ENCODE results near the gene PTPRU.

PTPRU gene

DNA sequence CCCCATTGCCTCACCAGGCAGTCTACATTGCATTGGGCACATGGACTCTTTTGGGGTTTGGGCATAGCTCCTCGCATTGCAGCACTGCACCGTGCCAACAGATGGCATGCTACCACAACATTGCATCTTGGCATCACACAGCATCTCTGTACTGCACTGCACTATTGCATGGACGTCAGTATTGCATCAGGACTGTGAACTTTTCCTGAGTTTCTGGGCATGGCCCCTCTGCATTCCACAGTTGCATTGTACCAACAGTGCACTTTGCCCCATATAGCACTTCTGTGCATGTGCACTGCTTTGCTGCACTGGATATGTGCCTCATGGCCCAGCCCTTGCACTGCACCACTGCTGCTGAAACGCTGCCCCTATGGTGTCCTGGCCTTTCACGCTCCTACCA, 9.6 kb downstream of the PTPRU start:
- no peak for DNase-seq (ENCODE audit: low read depth)

DNA sequence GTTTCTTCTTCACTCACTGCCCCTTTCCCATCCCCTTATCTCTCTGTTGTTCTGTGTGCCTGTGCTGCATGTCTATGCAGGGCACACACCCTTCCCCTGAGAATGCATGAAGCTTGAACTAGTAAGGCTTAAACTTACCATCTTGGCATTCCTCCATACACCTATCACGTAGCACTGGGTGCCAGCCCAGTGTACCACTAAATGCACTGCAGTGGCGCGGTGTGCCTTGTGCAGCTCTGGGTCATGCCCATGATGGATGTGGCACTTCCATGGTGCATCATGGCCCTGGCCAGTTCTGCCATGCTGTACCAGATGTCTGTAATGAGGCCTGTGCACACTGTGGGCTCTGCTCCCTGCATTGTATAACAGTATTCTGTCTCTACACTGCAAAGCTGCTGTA, 10.7 kb downstream of the PTPRU start:
- no peak for DNase-seq (ENCODE audit: low read depth)

DNA sequence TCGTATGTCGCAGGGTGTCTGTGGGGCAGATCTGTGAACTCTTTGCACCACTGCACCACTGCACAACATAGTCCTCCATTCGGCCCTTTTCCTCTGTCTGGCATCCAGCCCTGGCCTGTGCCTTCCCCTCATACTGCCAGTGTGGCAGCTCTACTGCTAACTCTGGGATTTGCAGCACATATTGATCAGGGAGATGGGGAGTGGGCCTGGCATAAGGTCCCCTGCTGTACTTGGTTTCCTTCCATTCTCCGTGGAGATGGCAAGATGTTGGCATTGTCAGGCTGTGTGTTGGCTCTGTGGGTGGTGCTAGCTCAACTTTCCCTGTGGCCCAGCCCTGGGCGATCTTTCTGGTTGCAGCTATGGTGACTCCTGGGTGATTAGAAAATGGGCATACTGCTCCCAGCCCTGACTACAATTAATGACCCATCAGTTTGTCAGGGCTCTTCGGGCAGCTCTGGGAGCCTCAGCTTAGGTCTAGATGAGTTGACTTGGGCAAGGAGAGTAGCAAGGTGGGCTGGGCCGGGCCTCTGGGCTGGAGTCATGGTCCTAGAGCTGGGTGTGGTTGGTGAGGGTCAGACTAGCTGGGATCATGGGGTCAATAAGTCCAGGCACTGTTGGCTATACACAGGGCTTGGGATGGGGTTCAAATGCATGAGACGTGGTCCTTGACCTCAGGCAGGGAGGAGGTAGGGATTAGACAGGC, 11.4 kb downstream of the PTPRU start:
- DNase-seq (ENCODE audit: low read depth): no peak

DNA sequence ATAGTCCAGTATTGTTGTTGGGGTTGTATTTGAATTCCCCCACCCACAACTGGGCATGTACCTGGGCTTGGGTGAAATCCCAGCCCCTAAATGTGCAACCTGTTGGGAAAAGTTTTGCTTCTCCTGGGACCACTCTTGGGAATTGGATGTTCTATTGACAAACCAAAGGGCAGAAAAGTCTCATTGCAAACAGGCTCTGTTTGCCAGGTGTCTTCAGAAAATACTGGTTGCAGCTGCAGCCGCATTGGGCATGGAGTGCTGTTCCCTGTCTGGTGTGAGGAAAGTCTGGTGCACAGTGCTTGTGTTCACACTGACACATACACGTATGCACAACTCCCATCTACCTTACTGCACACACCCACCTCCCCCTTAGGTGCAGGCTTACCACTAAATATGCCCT, 12.1 kb downstream of the PTPRU start:
- no peak for DNase-seq (ENCODE audit: low read depth)

DNA sequence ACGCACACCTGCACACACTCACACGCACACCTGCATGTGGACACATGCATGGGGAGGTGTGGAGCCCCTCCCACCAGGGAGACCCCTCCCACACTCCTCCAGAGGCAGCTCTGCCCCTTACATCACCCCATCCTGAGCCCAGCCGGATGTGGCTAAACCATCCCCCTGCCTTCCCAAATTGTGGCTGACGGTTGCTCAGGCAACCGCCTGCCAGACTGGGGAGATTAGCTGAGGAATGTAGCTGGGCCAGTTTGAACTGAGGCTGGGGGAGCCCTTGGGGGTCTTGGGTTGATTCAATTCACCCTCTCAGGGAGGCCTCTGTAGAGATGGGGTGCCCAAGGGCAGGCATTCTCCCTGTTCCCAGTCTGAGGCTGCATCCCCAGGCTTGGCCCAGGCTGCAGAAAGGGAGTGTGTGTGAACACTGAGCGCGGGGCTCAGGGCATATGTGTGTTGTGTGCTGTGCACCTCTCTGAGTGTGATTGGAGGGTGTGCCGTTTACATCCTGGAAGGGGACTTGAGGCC, 12.9 kb downstream of the PTPRU start:
- no peak for DNase-seq (ENCODE audit: low read depth)

DNA sequence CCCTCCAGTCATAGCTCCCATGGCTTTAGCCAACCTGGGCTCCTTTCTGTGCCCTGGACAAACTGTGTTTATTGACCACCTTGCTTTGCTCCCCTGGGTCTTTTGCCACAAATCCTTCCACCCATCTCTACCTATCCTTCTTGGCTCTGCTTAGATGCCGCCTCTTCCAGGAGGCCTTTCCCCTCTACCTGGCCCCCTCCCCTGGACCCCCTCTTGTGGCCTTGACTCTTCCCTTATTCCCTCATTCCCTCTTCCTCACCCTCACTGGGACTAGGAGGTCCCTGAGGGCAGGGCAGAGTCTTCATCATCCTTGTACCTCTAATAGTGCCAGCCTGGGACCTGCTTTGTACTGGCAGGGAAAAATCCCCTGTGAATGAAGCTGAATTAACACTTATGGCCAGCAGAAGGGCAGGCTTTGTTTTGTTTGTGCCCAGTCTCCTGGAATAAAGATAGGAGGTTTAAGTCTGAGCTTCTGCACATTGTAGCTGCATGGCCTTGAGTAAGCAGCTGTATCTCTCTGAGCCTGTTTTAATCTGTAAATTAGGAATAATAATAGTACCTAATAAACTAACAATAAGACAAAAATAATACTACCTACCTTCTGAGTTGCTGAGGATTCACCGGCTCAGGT, 13.7 kb downstream of the PTPRU start:
- DNase-seq (ENCODE audit: low read depth): no peak

DNA sequence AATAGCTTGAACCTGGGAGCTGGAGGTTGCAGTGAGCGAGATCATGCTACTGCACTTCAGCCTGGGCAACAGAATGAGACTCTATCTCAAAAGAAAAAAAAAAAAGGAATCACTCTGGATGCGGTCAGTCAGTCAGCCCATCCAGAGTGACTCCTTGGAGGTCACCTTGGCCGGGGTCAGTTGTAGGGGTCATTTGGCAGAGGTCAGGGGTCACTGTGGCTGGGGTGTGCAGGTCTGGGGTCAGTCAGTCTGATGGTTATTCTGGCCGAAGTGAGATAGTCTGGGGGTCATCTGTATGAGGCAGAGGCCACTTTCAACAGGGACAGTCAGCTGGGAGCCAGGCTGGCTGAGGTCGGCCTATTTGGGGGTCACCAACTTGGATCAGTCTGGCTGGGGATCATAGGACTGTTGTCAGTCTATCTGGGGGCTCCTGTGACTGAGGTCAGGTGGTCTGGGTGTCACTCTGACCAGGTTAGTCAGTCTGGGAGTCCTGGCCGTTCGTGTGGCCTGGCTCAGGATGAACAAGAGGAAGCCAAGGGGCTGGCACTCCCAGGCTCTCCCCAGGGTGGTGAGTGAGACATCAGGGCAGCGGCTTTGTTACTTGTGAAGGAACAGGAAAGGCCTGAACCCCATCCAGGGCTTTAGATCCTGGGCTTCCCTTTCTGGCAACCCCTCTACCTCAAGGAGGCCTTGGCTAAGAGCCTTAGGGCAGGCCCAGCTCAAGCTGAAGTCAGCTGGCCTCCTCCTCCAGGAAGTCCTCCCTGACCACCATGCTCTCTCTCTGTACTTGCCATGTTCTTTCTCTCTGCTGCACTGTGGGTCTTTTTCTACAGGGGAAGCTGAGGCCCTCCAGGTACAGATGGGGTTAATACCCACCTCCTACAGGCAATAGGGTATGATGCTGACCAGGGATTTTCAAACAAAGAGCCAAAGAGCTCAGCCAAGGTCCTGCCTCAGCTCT, 15.1 kb downstream of the PTPRU start:
- no peak for DNase-seq (ENCODE audit: low read depth)

DNA sequence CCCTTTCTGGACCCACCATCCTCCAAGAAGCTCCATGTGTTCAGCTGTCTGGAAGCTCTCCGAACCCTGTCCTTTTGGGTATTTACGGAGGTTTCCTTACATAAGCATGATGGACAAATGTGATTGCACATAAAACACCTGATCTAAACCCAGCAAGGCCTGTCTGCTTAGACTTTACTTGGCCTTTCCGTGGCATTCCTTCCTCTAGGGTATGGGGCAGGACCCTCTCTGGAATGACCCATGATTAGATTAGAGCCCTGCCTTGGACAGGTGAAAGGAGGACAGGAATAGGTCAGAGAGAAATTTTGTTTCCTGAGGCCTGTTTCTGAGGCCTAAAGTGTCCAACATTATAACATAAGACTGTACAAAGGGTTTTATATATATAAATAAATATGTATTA, 16.9 kb downstream of the PTPRU start:
- DNase-seq (ENCODE audit: low read depth): no peak

DNA sequence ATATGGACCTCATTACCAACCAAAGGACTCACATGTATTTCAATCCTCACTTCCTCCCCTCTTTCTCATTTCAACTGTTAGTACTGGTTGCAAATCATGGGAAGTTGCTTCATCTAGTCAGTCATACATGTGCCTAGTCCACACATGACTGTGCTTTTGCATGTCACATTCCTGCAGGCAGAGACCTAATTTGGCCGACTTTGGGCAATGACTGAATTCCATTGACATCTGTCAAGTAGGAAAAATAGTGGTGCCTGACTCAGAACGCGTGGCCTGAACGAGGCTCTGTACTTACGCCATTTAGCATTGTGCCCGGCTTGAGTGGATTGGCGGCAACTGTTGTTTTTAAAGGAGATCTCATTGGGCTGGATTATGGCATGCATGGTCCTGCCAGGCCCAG, 18.0 kb downstream of the PTPRU start:
- no peak for DNase-seq (ENCODE audit: low read depth)

DNA sequence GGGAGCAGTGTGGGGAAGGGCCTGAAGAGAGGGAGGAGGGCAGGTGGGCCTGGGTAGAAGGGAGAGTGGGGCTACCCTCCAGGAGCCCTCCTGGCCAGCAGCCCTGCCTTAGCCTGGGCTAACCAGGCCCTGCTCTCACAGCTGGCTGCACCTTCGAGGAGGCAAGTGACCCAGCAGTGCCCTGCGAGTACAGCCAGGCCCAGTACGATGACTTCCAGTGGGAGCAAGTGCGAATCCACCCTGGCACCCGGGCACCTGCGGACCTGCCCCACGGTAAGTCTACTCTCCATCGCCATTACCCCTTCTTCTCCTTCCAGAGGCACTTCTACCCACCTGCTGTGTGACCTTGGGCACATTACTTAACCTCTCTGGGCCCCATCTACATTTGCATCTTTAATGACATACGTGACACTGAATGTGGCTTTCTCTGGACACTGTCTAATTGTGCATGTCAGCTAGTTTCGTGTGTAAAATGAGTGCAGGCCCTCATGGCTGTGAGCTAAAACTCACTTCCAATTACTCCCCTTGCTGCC, 18.9 kb downstream of the PTPRU start:
- DNase-seq (ENCODE audit: low read depth): no peak

DNA sequence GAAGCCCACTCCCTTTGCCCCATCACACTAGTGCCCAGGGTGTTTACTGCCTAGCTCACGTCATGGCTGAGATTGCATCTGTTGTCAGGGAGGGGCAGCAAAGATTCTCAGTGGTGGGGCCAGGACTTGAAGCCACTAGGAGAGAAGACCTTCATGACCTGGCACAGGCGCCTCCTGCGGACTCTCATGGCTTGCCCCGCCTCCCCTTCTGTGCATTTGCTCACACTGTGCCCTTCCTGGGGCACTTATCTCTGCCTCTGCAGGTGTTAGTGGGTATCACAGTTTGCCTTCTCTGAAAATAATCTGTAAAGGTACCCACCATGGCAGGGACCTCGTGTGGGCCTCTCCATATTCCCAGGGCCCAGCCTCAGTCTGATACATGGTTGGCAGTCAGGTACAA, 20.1 kb downstream of the PTPRU start:
- DNase-seq (ENCODE audit: low read depth): no peak

DNA sequence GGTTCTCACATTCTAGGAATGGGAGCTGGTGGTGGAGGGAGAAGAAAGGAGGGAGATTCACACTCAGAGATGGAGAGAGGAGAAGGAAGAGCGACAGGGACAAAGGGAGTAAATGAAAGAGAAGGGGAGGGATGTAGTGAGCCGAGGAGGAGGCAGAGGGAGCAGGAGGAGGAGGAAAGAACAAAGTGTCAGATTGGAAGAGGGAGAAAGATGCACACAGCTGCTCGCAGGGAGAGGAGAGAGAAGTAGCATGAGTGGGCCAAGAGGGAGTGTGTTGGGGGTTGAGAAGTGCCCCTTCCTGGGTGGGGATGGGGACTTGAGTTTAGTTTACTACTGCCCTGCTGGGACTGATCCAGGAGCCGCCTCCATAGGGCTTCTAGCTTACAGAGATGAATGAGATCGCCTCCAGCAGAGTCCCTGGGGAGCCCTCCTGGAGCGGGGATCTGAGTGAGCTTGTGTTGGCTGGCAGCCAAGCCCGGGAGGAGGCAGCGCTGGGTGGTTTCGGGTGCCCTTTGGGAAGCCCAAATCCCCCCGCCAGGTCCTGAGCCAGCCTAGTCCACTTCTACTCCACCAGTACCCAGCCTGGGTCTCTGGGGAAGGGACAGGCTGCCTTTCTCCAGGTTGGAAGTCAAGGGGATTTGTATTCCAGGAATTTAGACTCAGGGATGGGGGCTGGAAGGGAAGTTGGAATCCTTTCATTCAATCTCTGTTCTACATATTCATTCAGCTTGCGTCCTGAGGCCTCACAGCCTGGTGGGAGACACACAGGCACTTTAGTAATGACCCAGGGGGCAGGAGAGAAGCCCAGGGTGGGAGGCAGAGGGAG, 20.9 kb downstream of the PTPRU start:
- DNase-seq (ENCODE audit: low read depth): no peak

DNA sequence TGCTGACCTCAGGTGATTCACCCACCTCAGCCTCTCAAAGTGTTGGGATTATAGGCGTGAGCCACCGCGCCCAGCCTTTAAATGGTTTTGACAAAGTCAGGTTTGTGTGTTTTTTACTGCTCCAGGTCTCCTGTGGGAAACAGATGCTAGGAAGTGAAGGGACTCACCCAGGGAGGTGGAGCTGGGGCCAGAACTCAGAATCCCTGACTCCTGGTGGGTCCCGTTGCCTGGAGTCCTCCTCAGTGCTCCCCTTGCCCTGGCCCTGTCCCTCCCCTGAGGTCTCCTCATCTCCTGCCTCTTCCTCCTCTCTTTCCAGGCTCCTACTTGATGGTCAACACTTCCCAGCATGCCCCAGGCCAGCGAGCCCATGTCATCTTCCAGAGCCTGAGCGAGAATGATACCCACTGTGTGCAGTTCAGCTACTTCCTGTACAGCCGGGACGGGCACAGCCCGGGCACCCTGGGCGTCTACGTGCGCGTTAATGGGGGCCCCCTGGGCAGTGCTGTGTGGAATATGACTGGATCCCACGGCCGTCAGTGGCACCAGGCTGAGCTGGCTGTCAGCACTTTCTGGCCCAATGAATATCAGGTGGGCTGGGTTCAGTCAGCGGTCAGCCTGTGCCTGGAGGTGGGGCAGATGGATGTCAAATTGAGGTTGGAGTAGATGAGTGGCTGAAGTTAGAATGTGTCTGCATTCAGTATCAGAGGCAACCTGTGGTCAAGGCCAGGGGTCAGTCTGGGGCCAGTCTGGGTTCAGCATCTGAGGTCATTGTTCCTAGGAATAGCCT, 22.1 kb downstream of the PTPRU start:
- no peak for DNase-seq (ENCODE audit: low read depth)

DNA sequence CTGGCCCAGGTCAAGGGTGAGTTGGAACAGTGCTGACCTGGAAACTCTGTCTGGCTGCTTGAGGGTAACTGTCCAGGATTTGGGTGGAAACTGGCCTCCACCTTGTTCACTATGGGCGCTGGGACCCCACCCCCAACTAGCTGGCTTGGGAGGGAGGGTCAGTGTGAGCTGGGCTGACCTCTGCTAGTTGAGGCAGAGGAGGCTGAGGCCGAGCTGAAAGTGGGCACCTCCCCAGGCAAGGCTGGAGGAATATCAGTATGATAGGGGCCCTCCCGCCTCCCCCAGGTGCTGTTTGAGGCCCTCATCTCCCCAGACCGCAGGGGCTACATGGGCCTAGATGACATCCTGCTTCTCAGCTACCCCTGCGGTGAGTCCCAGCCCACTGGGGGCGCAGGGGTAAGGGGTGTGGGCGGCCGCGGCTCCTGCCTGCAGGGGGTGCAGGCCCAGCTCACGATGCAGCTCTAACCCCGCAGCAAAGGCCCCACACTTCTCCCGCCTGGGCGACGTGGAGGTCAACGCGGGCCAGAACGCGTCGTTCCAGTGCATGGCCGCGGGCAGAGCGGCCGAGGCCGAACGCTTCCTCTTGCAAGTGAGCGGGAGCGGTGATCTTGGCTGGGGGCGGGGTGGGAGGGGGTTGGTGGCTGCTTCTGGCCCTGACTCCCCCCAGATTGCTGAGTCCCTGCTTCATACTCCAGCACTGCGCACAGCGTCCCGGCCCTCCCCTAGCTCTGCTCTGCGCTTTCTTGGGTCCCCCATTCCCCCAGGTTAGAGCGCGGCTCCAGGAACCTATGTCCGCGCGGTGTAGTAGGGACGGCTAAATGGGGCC, 22.9 kb downstream of the PTPRU start:
- DNase-seq (ENCODE audit: low read depth): no peak

DNA sequence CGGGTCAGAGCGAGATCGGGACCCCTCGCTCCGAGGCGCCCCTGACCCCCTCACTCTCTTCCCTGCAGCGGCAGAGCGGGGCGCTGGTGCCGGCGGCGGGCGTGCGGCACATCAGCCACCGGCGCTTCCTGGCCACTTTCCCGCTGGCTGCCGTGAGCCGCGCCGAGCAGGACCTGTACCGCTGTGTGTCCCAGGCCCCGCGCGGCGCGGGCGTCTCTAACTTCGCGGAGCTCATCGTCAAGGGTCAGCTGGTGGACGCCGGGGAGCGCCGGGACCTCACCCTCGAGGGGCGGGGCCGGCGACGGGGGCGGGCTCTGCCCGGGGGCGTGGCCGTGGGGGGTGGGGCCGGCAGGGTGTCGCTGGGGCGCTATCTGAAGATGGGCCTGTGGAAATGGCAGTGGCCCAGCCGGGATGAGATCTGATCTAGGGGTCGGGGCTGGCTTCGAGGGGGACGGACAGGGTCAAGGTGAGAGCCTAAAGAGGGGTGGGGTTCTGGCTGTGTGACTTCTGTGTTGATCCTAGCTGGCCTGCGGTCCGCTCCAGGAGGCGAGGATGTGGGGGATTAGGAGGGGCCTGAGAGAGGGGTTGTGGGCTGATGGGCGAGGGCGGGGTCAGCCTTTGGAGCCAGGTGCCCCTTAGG, 23.6 kb downstream of the PTPRU start:
- DNase-seq (ENCODE audit: low read depth): no peak

DNA sequence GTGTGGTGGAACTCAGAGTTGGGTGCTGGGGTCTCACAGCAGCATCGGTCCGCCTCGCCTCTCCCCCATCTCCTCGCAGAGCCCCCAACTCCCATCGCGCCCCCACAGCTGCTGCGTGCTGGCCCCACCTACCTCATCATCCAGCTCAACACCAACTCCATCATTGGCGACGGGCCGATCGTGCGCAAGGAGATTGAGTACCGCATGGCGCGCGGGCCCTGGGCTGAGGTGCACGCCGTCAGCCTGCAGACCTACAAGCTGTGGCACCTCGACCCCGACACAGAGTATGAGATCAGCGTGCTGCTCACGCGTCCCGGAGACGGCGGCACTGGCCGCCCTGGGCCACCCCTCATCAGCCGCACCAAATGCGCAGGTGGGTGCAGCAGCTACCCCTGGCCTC, 24.2 kb downstream of the PTPRU start:
- no peak for DNase-seq (ENCODE audit: low read depth)

DNA sequence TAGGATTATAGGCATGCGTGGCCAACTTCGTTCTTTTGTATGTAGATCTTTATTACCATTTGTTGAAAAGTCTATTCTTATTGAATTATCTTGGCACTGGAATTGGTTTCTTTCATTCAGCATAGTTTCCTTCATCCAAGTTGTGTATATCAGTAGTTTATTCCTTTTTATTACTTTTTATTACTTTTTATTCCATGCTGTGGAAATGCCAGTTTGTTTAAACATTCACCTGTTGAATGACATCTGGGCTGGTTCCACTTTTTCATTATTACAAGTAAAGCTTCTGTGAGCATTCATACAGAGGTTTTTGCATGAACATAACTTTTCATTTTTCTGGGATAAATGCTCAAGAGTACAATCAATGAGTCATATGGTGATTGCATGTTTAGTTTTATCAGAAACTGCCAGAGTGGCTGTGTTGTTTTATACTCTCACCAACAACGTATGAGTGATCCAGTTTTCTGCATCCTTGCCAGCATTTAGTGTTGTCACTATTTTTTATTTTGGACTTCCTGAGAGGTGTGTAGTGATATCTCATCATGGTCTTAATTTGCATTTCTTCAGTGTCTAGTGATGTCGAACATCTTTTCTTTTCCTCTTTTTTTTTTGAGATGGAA, 28.6 kb downstream of the PTPRU start:
- DNase-seq (ENCODE audit: low read depth): no peak

DNA sequence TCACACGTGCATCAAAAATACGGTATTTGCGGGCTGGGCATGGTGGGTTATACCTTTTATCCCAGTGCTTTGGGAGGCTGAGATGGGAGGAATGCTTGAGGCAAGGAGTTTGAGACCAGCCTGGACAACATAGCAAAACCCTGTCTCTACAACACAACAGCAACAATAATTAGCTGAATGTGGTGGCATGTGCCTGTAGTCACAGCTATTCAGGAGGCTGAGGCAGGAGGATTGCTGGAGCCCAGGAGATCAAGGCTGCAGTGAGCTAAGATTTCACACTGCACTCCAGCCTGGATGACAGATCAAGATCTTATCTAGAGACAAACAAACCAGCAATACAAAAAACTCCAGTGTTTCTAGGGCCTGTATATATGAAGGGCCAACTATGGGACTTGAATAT, 30.6 kb downstream of the PTPRU start:
- DNase-seq (ENCODE audit: low read depth): no peak
